Upper lobe of left lung (tissue), 4 donors: ENCODE results near the gene CHIC2.

Source experiments
- POLR2A ChIP-seq, 4 donors: fragments of 450-650 bp; IDR thresholded peaks; one replicate each; pipeline ENCODE4 v1.5.1; 2016 to 2017; ENCODE audit warnings: antibody characterized with exemption in 4 of 4, mild to moderate bottlenecking in 2 of 4
- POLR2AphosphoS5 ChIP-seq, 2 donors: sonication (generic); formaldehyde crosslinking; IDR thresholded peaks; one replicate each; pipeline ENCODE4 v1.5.1; 2017; ENCODE audit warnings: antibody characterized with exemption in 2 of 2

DNA sequence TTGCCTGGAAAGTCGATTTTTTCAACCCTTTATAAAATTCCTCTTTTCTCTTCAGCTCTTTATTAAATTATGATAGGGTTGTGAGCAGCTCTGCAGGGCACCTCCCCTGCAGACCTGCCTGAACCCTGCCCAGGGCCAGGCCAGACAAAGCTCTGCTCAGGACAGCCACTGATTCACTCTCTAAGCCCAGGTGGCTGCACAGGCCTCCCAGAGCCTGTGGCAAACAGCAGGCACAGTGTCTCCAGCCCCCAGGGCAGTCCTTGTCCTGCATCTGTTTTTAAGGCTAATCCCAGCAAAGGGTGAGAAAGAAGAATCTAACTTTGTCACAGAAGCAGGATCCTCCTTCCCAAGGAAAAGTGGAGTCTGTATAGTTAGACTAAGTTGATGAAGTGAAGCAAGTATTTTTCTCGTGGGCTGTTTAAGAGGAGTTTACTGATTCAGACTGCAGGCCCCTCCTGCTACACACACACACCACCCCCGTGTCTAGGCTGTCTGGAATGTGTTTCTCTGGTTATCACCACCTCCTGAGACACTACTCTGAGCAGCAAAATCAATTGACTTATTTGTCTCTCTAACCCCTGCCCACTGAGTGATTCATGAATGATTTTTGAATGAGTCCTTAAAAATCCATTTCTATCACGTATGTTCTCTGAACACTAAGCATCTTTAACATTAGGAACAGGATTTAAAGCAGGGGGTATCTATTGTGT is 101.7 kb downstream of the CHIC2 start:
- TF ChIP-seq POLR2AphosphoS5 (IDR thresholded peaks at IDR 0.05) (no peak), POLR2A (IDR thresholded peaks at IDR 0.05) (no peak)
